WTC11 (cell line): ENCODE measurements around the gene USP49. TPM values are rescaled to one million over a fixed set of nuclear protein-coding genes. Genes with fewer than 3 reads are reported as not detected.

Experiments
- ATAC-seq: fragments of 200-7000 bp; cut with Tn5 transposase; 2 replicates; pipeline ENCODE4 v1.10.0; 2021; ENCODE audit warnings: mild to moderate bottlenecking, moderate library complexity
- CTCF ChIA-PET: fragments of 300-600 bp; sonication (Branson Sonifier 250); formaldehyde crosslinking; loops from one replicate; lab custom pipeline; 2021; ENCODE audit warnings: antibody characterized with exemption; lab: Charles Lee
- POLR2A ChIA-PET: fragments of 350-600 bp; sonication (Branson Sonifier 250); formaldehyde crosslinking; loops from one replicate; lab custom pipeline; 2021; ENCODE audit warnings: antibody characterized with exemption; lab: Charles Lee
- DNase-seq: peaks from one replicate; pipeline ENCODE4 v3.0.0; 2021; ENCODE audit warnings: low spot score
- H3K27ac Mint-ChIP-seq: 2 replicates; pipeline ENCODE4 v1.8.0; 2021; ENCODE audit warnings: mixed read lengths
- H3K27me3 Mint-ChIP-seq: 2 replicates; pipeline ENCODE4 v1.8.0; 2021; ENCODE audit warnings: low read depth, mild to moderate bottlenecking, moderate library complexity, mixed read lengths
- H3K36me3 Mint-ChIP-seq: 2 replicates; pipeline ENCODE4 v1.8.0; 2021; ENCODE audit warnings: mixed read lengths
- H3K4me1 Mint-ChIP-seq: 2 replicates; pipeline ENCODE4 v1.8.0; 2022; ENCODE audit warnings: mixed read lengths
- H3K4me3 Mint-ChIP-seq: 2 replicates; pipeline ENCODE4 v1.8.0; 2021; ENCODE audit warnings: mild to moderate bottlenecking, moderate library complexity, mixed read lengths
- H3K9me3 Mint-ChIP-seq: 2 replicates; pipeline ENCODE4 v1.8.0; 2021; ENCODE audit warnings: mixed read lengths
- AFF4 ChIP-seq: sonication (generic); formaldehyde crosslinking; IDR thresholded peaks from 2 replicates; pipeline ENCODE4 v1.8.1; 2023; ENCODE audit warnings: mild to moderate bottlenecking, missing genetic modification reagents, borderline replicate concordance
- AR ChIP-seq: fragments of 250-450 bp; sonication (Bioruptor Pico); IDR thresholded peaks from 2 replicates; pipeline ENCODE4 v1.9.0; 2021; ENCODE audit warnings: mild to moderate bottlenecking
- ATF2 ChIP-seq: sonication (generic); formaldehyde crosslinking; IDR thresholded peaks from 2 replicates; pipeline ENCODE4 v1.8.1; 2022; ENCODE audit warnings: low read depth, missing genetic modification reagents, borderline replicate concordance
- ATF6 ChIP-seq: sonication (generic); formaldehyde crosslinking; IDR thresholded peaks from 2 replicates; pipeline ENCODE4 v1.8.1; 2023; ENCODE audit warnings: mild to moderate bottlenecking, missing genetic modification reagents
- E2F4 ChIP-seq: sonication (generic); formaldehyde crosslinking; IDR thresholded peaks from 2 replicates; pipeline ENCODE4 v1.8.1; 2022; ENCODE audit warnings: low read depth, mild to moderate bottlenecking, moderate library complexity, missing genetic modification reagents, borderline replicate concordance
- EMX1 ChIP-seq: fragments of 250-450 bp; sonication (Bioruptor Pico); IDR thresholded peaks from 2 replicates; pipeline ENCODE4 v1.8.0; 2021; ENCODE audit warnings: mild to moderate bottlenecking
- ERG ChIP-seq: fragments of 250-450 bp; sonication (Bioruptor Pico); IDR thresholded peaks from 2 replicates; pipeline ENCODE4 v1.8.0; 2021; ENCODE audit warnings: mild to moderate bottlenecking
- ETV6 ChIP-seq: sonication (generic); formaldehyde crosslinking; IDR thresholded peaks from 2 replicates; pipeline ENCODE4 v1.8.1; 2022; ENCODE audit warnings: mild to moderate bottlenecking, missing genetic modification reagents
- KAT7 ChIP-seq: sonication (generic); formaldehyde crosslinking; IDR thresholded peaks from 2 replicates; pipeline ENCODE4 v1.8.1; 2023; ENCODE audit warnings: missing genetic modification reagents, mild to moderate bottlenecking, borderline replicate concordance
- MYBL2 ChIP-seq: sonication (generic); formaldehyde crosslinking; IDR thresholded peaks from 2 replicates; pipeline ENCODE4 v1.8.1; 2023; ENCODE audit warnings: mild to moderate bottlenecking, moderate library complexity, missing genetic modification reagents
- PRDM15 ChIP-seq: sonication (generic); formaldehyde crosslinking; IDR thresholded peaks from 2 replicates; pipeline ENCODE4 v1.8.0; 2022; ENCODE audit warnings: missing genetic modification reagents
- ZBTB43 ChIP-seq: sonication (generic); formaldehyde crosslinking; IDR thresholded peaks from 2 replicates; pipeline ENCODE4 v1.8.1; 2023; ENCODE audit warnings: mild to moderate bottlenecking, missing genetic modification reagents
- ZNF317 ChIP-seq: sonication (generic); formaldehyde crosslinking; IDR thresholded peaks from 2 replicates; pipeline ENCODE4 v1.8.1; 2023; ENCODE audit warnings: low read depth, mild to moderate bottlenecking, moderate library complexity, missing genetic modification reagents, borderline replicate concordance
- total RNA-seq: library from RNA; stranded (reverse); gene quantifications from 3 replicates; pipeline ENCODE4 v1.2.3, GENCODE V29; 2021

The USP49 gene
- total RNA-seq, 1 experiment from 2014 or later: 18.4 TPM

GRCh38 chr6:41779336-41779735, 115.8 kb downstream of the USP49 start (continued):
- TF ChIP-seq PRDM15 (CRISPR knock-in tag) (no peak), ZNF317 (CRISPR knock-in tag) (no peak), ATF6 (CRISPR knock-in tag) (no peak), ERG (CRISPR knock-in tag) (no peak), EMX1 (CRISPR knock-in tag) (no peak)

GRCh38 chr6:41778895-41779294, 116.3 kb downstream of the USP49 start:
- ChIA-PET POLR2A (no interaction called here), CTCF (interaction anchor here (1.7 kb wide), 1 partner anchor 8 kb away, joined by 7 read pairs; the partner anchor contains the start of gene TOMM6)
- H3K27me3 Mint-ChIP-seq: peaks cover 31% of the 10 kb centered on the region
- no peak for TF ChIP-seq AR (CRISPR knock-in tag)
- TF ChIP-seq ATF2 (CRISPR knock-in tag): no peak
- TF ChIP-seq E2F4 (CRISPR knock-in tag): no peak
- no peak for TF ChIP-seq ZBTB43 (CRISPR knock-in tag)
- TF ChIP-seq ETV6: no peak
- TF ChIP-seq KAT7 (CRISPR knock-in tag): no peak
- no peak for TF ChIP-seq MYBL2
- TF ChIP-seq AFF4 (CRISPR knock-in tag): no peak
- TF ChIP-seq, all 79 proteins: peak for 0
- Mint-ChIP-seq H3K4me3 (peak overlapping the region; percentile 95), H3K27ac (no peak overlapping the region), H3K36me3 (peaks cover 3% of the 10 kb centered on the region; the same call in 1 of the 2 replicates), H3K4me1 (peaks cover 17% of the 10 kb centered on the region), H3K9me3 (no peaks in the 10 kb centered on the region)
- no peak for DNase-seq
- ATAC-seq: no peak
